ENCODE measurements around the gene FAM118B. TPM values are rescaled to one million over a fixed set of nuclear protein-coding genes. Genes with fewer than 3 reads are reported as not detected.

Gene FAM118B
- total and polyA plus RNA-seq, 2 experiments from 2014 or later = 29.6 to 35.2 TPM

DNA sequence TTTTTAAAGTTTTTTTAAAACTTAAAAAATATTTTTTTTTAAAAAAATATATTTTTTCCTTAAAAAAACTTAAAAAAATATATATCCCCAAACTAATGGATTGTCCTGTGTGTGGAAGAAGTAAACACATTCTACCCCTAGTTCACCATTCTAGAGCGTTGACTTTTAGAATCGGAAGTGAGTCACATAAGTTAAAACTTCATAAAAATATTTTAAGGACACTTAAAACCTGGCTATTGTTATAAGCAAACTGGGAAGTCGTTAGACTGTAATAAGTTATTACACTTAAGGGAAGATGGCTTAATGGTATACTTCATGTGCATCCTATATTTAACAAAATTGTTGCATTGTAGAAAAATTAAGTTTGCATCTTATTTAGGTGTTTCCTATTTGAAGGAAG, 21.1 kb downstream of the FAM118B start:
- Histone ChIP-seq H4K20me1 (ENCODE audit: insufficient read depth, poor library complexity, severe bottlenecking) (no peaks in the 10 kb centered on the region), H3K9me3 (ENCODE audit: low read depth) (no peaks in the 10 kb centered on the region), H3K4me1 (ENCODE audit: insufficient read depth) (no peaks in the 10 kb centered on the region), H3K79me2 (peaks cover 16% of the 10 kb centered on the region), H3K36me3 (replicated peaks; ENCODE audit: insufficient read depth, low read depth) (no peaks in the 10 kb centered on the region), H3K4me2 (no peak overlapping the region), H3K27ac (no peak overlapping the region), H3K9me2 (replicated peaks; ENCODE audit: insufficient read depth) (no peaks in the 10 kb centered on the region), H3K27me3 (no peaks in the 10 kb centered on the region), H2AFZ (no peak overlapping the region), H3K4me3 (no peak overlapping the region)
- TF ChIP-seq CTCF (IDR thresholded peaks at IDR 0.05; ENCODE audit: poor library complexity) = no peak
- no peak for TF ChIP-seq EZH2phosphoT487 (IDR thresholded peaks at IDR 0.05; ENCODE audit: low read depth, severe bottlenecking, unreplicated experiment)
- TF ChIP-seq EZH2 (IDR thresholded peaks at IDR 0.05; ENCODE audit: borderline replicate concordance) = no peak
- no peak for DNase-seq (ENCODE audit: low spot score)
- WGBS (ENCODE audit: low lambda C conversion rate, missing lambda C conversion rate) = 92% methylated on average over 3 of the region's 3 CpGs

DNA sequence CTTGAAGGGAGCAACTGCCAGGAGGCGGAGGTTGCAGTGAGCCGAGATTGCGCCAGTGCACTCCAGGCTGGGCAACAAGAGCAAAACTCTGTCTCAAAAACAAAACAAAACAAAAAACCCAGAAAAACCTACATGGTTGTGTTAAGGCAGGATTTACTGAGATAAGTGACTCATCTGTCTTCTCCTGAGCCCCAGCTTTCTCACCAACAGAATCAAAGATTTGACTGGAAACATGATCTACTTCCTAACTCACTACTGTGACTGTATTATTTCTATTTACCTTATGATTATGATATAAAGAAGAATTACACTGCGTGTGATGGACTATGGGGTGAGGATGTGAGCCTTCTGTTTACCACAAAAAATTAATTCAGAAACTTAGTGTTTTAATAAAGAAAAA, 21.8 kb downstream of the FAM118B start:
- Histone ChIP-seq H3K79me2 (peaks cover 9% of the 10 kb centered on the region), H3K27ac (no peak overlapping the region), H2AFZ (no peak overlapping the region), H3K36me3 (replicated peaks; ENCODE audit: insufficient read depth, low read depth) (no peaks in the 10 kb centered on the region), H3K4me1 (ENCODE audit: insufficient read depth) (no peaks in the 10 kb centered on the region), H4K20me1 (ENCODE audit: insufficient read depth, poor library complexity, severe bottlenecking) (no peaks in the 10 kb centered on the region), H3K4me2 (no peak overlapping the region), H3K9me3 (ENCODE audit: low read depth) (no peaks in the 10 kb centered on the region), H3K27me3 (no peaks in the 10 kb centered on the region), H3K4me3 (no peak overlapping the region), H3K9me2 (replicated peaks; ENCODE audit: insufficient read depth) (no peaks in the 10 kb centered on the region)
- no peak for DNase-seq (ENCODE audit: low spot score)
- TF ChIP-seq EZH2 (IDR thresholded peaks at IDR 0.05; ENCODE audit: borderline replicate concordance) = no peak
- no peak for TF ChIP-seq EZH2phosphoT487 (IDR thresholded peaks at IDR 0.05; ENCODE audit: low read depth, severe bottlenecking, unreplicated experiment)
- no peak for TF ChIP-seq CTCF (IDR thresholded peaks at IDR 0.05; ENCODE audit: poor library complexity)
- WGBS (ENCODE audit: low lambda C conversion rate, missing lambda C conversion rate) = 99% methylated on average over 4 of the region's 4 CpGs

DNA sequence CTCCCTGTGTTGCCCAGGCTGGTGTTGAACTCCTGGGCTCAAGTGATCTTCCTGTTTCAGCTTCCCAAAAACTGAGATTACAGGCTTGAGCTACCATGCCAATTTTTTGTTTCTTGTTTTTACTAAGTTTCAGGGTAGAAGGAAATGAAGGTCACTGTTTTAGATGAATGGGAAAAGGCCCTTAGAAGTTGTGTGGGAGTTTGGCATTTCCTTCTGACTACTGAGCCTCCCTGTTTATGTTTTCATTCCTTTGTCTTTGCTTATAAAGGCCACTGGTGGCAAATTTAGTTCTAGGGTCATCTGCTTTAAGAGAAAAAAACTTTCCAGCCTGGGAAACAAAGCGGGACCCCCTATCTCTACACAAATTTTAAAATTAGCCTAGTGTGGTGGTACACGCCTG, 35.1 kb downstream of the FAM118B start:
- Histone ChIP-seq H3K27me3 (no peaks in the 10 kb centered on the region), H3K9me2 (replicated peaks; ENCODE audit: insufficient read depth) (no peaks in the 10 kb centered on the region), H2AFZ (no peak overlapping the region), H3K4me1 (ENCODE audit: insufficient read depth) (no peaks in the 10 kb centered on the region), H4K20me1 (ENCODE audit: insufficient read depth, poor library complexity, severe bottlenecking) (no peaks in the 10 kb centered on the region), H3K79me2 (no peaks in the 10 kb centered on the region), H3K4me2 (no peak overlapping the region), H3K27ac (no peak overlapping the region), H3K4me3 (no peak overlapping the region), H3K9me3 (ENCODE audit: low read depth) (no peaks in the 10 kb centered on the region), H3K36me3 (replicated peaks; ENCODE audit: insufficient read depth, low read depth) (no peaks in the 10 kb centered on the region)
- no peak for TF ChIP-seq EZH2phosphoT487 (IDR thresholded peaks at IDR 0.05; ENCODE audit: low read depth, severe bottlenecking, unreplicated experiment)
- TF ChIP-seq CTCF (IDR thresholded peaks at IDR 0.05; ENCODE audit: poor library complexity) = no peak
- TF ChIP-seq EZH2 (IDR thresholded peaks at IDR 0.05; ENCODE audit: borderline replicate concordance) = no peak
- DNase-seq (ENCODE audit: low spot score) = no peak
- 100% methylated on average over 2 of the region's 2 CpGs for WGBS (ENCODE audit: low lambda C conversion rate, missing lambda C conversion rate)

GRCh38 chr11:126253265-126253664, 41.7 kb downstream of the FAM118B start:
- Histone ChIP-seq H3K36me3 (replicated peaks; ENCODE audit: insufficient read depth, low read depth) (no peaks in the 10 kb centered on the region), H3K9me3 (ENCODE audit: low read depth) (no peaks in the 10 kb centered on the region), H3K4me3 (no peak overlapping the region), H3K79me2 (no peaks in the 10 kb centered on the region), H3K4me2 (no peak overlapping the region), H3K9me2 (replicated peaks; ENCODE audit: insufficient read depth) (no peaks in the 10 kb centered on the region), H3K27ac (no peak overlapping the region), H3K27me3 (no peaks in the 10 kb centered on the region), H4K20me1 (ENCODE audit: insufficient read depth, poor library complexity, severe bottlenecking) (no peaks in the 10 kb centered on the region), H3K4me1 (ENCODE audit: insufficient read depth) (no peaks in the 10 kb centered on the region), H2AFZ (no peak overlapping the region)
- 81% methylated on average over 4 of the region's 4 CpGs for WGBS (ENCODE audit: low lambda C conversion rate, missing lambda C conversion rate)
- DNase-seq (ENCODE audit: low spot score) = no peak
- TF ChIP-seq EZH2 (IDR thresholded peaks at IDR 0.05; ENCODE audit: borderline replicate concordance) (no peak), EZH2phosphoT487 (IDR thresholded peaks at IDR 0.05; ENCODE audit: low read depth, severe bottlenecking, unreplicated experiment) (no peak), CTCF (IDR thresholded peaks at IDR 0.05; ENCODE audit: poor library complexity) (no peak)
